Measurements from ENCODE around the gene CCP110.

The CCP110 gene

DNA sequence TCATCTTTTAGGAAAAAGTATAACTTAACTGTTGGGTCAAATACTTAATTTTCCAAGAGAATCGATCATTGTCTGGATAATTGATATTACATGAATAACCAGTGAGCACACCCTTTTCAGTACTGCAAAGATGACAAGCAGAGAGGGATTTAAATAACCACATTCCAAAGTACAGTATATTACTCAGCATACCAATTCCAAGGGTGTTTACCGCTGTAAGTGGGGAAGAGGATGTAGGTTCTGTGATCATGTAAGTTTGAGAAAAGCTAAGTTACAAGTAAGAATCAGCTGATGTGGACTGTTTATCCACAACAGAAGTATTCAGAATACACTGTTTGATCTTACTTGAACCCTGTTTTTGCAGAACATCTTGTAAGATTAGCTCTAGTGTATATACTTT is 8.0 kb upstream of the CCP110 start:
- Histone ChIP-seq H3K36me3 (ENCODE audit: insufficient read depth, low read length) (peaks cover 26% of the 10 kb centered on the region), H3K9me3 (ENCODE audit: low read length) (no peaks in the 10 kb centered on the region), H3K4me1 (ENCODE audit: insufficient read depth, low read length) (peaks cover 20% of the 10 kb centered on the region), H3K27ac (ENCODE audit: low read depth, low read length) (no peak overlapping the region), H3K27me3 (ENCODE audit: control insufficient read depth in 1 of 2, insufficient read depth in 2 of 2, low read length in 2 of 2) (no peaks in the 10 kb centered on the region), H3K4me3 (ENCODE audit: low read depth in 1 of 2, low read length in 2 of 2) (no peak overlapping the region), H3K9ac (ENCODE audit: low read length) (no peak overlapping the region)

DNA sequence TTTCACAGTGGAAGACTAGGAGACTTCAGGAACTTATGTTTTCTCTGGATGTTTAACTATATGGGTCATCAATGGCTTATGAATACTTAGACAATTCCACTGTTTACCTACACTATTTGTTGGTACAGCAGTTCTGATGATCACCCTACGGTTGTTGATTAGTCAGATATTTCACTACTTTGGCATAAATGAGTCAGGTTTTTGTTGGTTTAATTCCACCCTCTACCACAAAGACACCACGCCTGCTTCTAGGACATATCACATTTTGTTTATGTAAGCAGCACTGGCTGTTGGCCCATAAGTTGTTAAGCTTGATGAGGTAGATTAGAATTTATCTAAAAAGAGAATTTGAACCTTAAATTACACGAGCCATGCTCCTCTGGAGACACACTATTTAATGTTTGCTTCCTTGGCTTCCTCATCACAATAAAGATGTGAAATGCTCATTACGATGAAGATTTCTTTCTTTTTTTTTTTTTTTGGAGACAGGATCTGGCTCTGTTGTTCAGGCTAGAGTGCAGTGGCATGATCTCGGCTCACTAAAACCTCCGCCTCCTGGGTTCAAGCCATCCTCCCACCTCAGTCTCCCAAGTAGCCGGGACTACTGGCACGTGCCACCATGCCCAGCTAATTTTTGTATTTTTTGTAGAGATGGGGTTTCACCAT is 6.2 kb upstream of the CCP110 start:
- Histone ChIP-seq H3K36me3 (ENCODE audit: insufficient read depth, low read length) (peaks cover 26% of the 10 kb centered on the region), H3K9ac (ENCODE audit: low read length) (no peak overlapping the region), H3K4me3 (ENCODE audit: low read depth in 1 of 2, low read length in 2 of 2) (no peak overlapping the region), H3K27me3 (ENCODE audit: control insufficient read depth in 1 of 2, insufficient read depth in 2 of 2, low read length in 2 of 2) (no peaks in the 10 kb centered on the region), H3K27ac (ENCODE audit: low read depth, low read length) (no peak overlapping the region), H3K4me1 (ENCODE audit: insufficient read depth, low read length) (peaks cover 29% of the 10 kb centered on the region), H3K9me3 (ENCODE audit: low read length) (no peaks in the 10 kb centered on the region)

DNA sequence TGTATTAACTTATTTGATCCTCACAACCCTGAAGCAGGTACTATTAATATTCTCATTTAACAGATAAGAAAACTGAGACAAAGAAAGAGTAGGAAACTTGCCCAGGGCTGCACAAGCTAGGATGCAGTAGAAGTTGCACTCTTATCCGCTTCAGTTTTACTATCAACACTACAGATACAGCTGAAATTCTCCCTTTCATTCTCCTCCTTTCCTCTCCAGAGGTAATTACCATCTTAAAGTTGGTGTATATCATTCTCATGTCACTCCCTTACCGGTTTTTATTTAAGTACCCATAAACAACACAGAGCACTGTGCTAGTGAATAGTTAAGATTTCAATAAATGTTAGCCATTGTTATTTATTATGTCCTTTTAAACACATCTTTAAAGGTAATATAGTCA is 5.4 kb upstream of the CCP110 start:
- no peak overlapping the region for H3K9ac ChIP-seq (ENCODE audit: low read length)
- H3K27ac ChIP-seq (ENCODE audit: low read depth, low read length): no peak overlapping the region
- peaks cover 33% of the 10 kb centered on the region for H3K4me1 ChIP-seq (ENCODE audit: insufficient read depth, low read length)

GRCh38 chr16:19520861-19521331 is 2.8 kb upstream of the CCP110 start:
- H3K9me3 ChIP-seq (ENCODE audit: low read length): no peaks in the 10 kb centered on the region
- peak overlapping the region; percentile 76 to 77 for H3K4me3 ChIP-seq (ENCODE audit: low read depth in 1 of 2, low read length in 2 of 2)
- peak overlapping the region; percentile 88 for H3K9ac ChIP-seq (ENCODE audit: low read length)
- H3K27ac ChIP-seq (ENCODE audit: low read depth, low read length): peak overlapping the region; percentile 93
- peaks cover 12% of the 10 kb centered on the region for H3K36me3 ChIP-seq (ENCODE audit: insufficient read depth, low read length)
- peaks cover 44% of the 10 kb centered on the region for H3K4me1 ChIP-seq (ENCODE audit: insufficient read depth, low read length)
- no peaks in the 10 kb centered on the region for H3K27me3 ChIP-seq (ENCODE audit: control insufficient read depth in 1 of 2, insufficient read depth in 2 of 2, low read length in 2 of 2)

More for the DNA sequence above, 5.4 kb upstream of the CCP110 start:
- H3K9me3 ChIP-seq (ENCODE audit: low read length): no peaks in the 10 kb centered on the region
- H3K27me3 ChIP-seq (ENCODE audit: control insufficient read depth in 1 of 2, insufficient read depth in 2 of 2, low read length in 2 of 2): no peaks in the 10 kb centered on the region
- H3K4me3 ChIP-seq (ENCODE audit: low read depth in 1 of 2, low read length in 2 of 2): no peak overlapping the region
- H3K36me3 ChIP-seq (ENCODE audit: insufficient read depth, low read length): peaks cover 24% of the 10 kb centered on the region

- Histone ChIP-seq H3K4me1 (ENCODE audit: insufficient read depth, low read length) (peaks cover 44% of the 10 kb centered on the region), H3K4me3 (ENCODE audit: low read depth in 1 of 2, low read length in 2 of 2) (peak within 1 kb of the TSS; percentile 76 to 77), H3K9me3 (ENCODE audit: low read length) (no peaks in the 10 kb centered on the region), H3K9ac (ENCODE audit: low read length) (peak within 1 kb of the TSS; percentile 88), H3K36me3 (ENCODE audit: insufficient read depth, low read length) (peaks cover 4% of the 10 kb centered on the region), H3K27ac (ENCODE audit: low read depth, low read length) (peak within 1 kb of the TSS; percentile 93), H3K27me3 (ENCODE audit: control insufficient read depth in 1 of 2, insufficient read depth in 2 of 2, low read length in 2 of 2) (no peaks in the 10 kb centered on the region)
Measured at GRCh38 chr16:19521471-19522396, 2.0 kb upstream of the CCP110 start, which contains the start of gene GDE1. Gene GDE1 (minus strand): TSS chr16:19522098. CDS start chr16:19521964, 134 bp downstream.

- H3K4me3 ChIP-seq (ENCODE audit: low read depth in 1 of 2, low read length in 2 of 2): peak overlapping the region in 1 of 2 donors; percentile 77
- H3K36me3 ChIP-seq (ENCODE audit: insufficient read depth, low read length): no peaks in the 10 kb centered on the region
- peak overlapping the region; percentile 93 for H3K27ac ChIP-seq (ENCODE audit: low read depth, low read length)
- H3K27me3 ChIP-seq (ENCODE audit: control insufficient read depth in 1 of 2, insufficient read depth in 2 of 2, low read length in 2 of 2): no peaks in the 10 kb centered on the region
- no peaks in the 10 kb centered on the region for H3K9me3 ChIP-seq (ENCODE audit: low read length)
- H3K4me1 ChIP-seq (ENCODE audit: insufficient read depth, low read length): peaks cover 44% of the 10 kb centered on the region
- H3K9ac ChIP-seq (ENCODE audit: low read length): no peak overlapping the region
Measured at GRCh38 chr16:19522397-19522732, 1.4 kb upstream of the CCP110 start.

GRCh38 chr16:19522760-19523159 is 982 bp upstream of the CCP110 start:
- Histone ChIP-seq H3K27me3 (ENCODE audit: control insufficient read depth in 1 of 2, insufficient read depth in 2 of 2, low read length in 2 of 2) (no peaks in the 10 kb centered on the region), H3K9me3 (ENCODE audit: low read length) (no peaks in the 10 kb centered on the region), H3K4me3 (ENCODE audit: low read depth in 1 of 2, low read length in 2 of 2) (no peak overlapping the region), H3K4me1 (ENCODE audit: insufficient read depth, low read length) (peaks cover 44% of the 10 kb centered on the region), H3K9ac (ENCODE audit: low read length) (no peak overlapping the region), H3K36me3 (ENCODE audit: insufficient read depth, low read length) (no peaks in the 10 kb centered on the region), H3K27ac (ENCODE audit: low read depth, low read length) (no peak overlapping the region)

DNA sequence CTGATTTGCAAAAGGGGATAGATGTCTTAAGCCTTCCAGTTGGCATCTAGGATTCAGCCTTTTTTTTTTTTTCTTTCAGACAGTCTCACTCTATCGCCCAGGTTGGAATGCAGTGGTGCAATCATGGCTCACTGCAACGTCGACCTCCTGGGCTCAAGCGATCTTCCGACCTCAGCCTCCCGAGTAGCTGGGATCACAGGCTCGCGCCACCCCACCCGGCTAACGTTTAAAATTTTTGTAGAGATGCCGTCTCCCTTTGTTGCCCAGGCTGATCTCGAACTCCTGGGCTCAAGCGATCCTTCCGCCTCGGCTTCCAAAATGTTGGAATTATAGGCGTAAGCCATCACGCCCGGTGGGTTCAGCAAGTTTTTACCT is 571 bp upstream of the CCP110 start:
- Histone ChIP-seq H3K4me1 (ENCODE audit: insufficient read depth, low read length) (peaks cover 44% of the 10 kb centered on the region), H3K36me3 (ENCODE audit: insufficient read depth, low read length) (no peaks in the 10 kb centered on the region), H3K9ac (ENCODE audit: low read length) (no peak overlapping the region), H3K9me3 (ENCODE audit: low read length) (no peaks in the 10 kb centered on the region), H3K27ac (ENCODE audit: low read depth, low read length) (no peak overlapping the region), H3K27me3 (ENCODE audit: control insufficient read depth in 1 of 2, insufficient read depth in 2 of 2, low read length in 2 of 2) (no peaks in the 10 kb centered on the region), H3K4me3 (ENCODE audit: low read depth in 1 of 2, low read length in 2 of 2) (no peak overlapping the region)

DNA sequence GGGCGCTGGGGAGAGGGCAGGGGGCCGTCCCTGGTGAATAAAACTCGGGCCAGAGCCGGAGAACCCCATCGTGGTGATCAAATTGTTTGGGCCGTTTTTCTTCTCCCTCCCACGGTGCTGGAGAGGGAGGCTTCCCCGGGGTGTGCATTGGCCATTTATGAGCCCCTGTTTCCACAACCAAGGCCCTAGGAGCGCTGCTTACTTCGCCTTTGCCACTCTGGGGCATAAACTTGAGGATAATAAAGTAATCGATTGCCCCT is 544 bp downstream of the CCP110 start:
- H3K27ac ChIP-seq (ENCODE audit: low read depth, low read length): peak overlapping the region; percentile 80
- no peaks in the 10 kb centered on the region for H3K9me3 ChIP-seq (ENCODE audit: low read length)
- peak overlapping the region; percentile 45 for H3K9ac ChIP-seq (ENCODE audit: low read length)
- no peaks in the 10 kb centered on the region for H3K36me3 ChIP-seq (ENCODE audit: insufficient read depth, low read length)
- H3K4me3 ChIP-seq (ENCODE audit: low read depth in 1 of 2, low read length in 2 of 2): peak overlapping the region; percentile 80 to 100
- no peaks in the 10 kb centered on the region for H3K27me3 ChIP-seq (ENCODE audit: control insufficient read depth in 1 of 2, insufficient read depth in 2 of 2, low read length in 2 of 2)
- peaks cover 37% of the 10 kb centered on the region for H3K4me1 ChIP-seq (ENCODE audit: insufficient read depth, low read length)

DNA sequence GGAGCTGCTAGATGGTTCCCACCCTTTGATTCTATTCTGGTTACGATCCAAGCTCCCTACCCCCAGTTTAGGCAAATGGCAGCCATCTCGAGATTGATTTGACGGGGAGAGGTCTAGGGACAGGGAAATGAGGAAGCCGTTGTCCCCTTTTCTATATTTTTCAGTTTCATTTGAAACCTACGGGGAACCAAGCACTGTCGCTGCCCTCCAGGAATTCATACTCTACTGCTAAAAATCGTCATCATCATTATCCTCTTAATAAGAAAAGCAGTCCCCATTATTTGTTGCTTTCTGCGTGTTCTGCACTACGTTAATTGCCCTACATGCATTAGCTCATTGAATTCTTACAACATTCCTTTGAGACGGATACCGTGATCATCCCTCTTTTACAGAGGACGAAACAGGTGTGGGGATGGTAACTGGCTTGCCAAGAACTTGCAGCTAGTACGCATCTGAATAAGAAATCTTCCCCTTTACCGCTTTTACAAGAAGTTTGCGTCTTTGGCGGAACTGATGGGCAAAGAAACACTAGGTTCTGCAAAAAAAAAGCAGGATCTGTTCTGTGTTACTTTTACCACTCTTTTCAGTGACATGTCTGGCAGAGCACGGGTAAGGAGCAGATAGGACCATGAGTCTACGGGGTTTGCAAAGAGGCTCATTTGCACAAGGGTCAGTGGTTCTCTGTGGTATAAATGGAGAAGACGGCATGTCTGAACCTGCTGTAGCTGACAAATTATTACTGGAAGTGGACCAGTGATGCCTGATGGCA is 1.1 kb downstream of the CCP110 start:
- peak overlapping the region; percentile 80 for H3K27ac ChIP-seq (ENCODE audit: low read depth, low read length)
- H3K9ac ChIP-seq (ENCODE audit: low read length): peak overlapping the region; percentile 45
- H3K4me1 ChIP-seq (ENCODE audit: insufficient read depth, low read length): peaks cover 34% of the 10 kb centered on the region

DNA sequence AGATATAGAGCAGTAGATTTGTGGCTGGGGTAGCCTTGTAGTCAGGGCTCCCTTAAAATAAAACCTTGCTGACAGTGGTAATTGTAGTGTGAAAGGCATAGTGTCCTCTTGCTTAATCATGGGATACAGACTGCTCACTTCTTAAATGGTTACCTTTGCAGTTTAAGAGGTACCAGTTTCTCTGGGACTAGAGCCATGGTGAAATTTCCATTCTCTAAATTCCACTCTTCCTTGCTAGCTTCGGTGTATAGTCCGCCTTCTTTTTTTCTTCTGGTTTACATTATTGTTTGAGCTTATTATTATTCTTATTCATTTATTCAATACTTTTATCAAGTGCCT is 1.6 kb downstream of the CCP110 start:
- Histone ChIP-seq H3K9ac (ENCODE audit: low read length) (no peak overlapping the region), H3K36me3 (ENCODE audit: insufficient read depth, low read length) (peaks cover 5% of the 10 kb centered on the region), H3K27me3 (ENCODE audit: control insufficient read depth in 1 of 2, insufficient read depth in 2 of 2, low read length in 2 of 2) (no peaks in the 10 kb centered on the region), H3K27ac (ENCODE audit: low read depth, low read length) (no peak overlapping the region), H3K4me3 (ENCODE audit: low read depth in 1 of 2, low read length in 2 of 2) (peak overlapping the region in 1 of 2 donors; percentile 80), H3K4me1 (ENCODE audit: insufficient read depth, low read length) (peaks cover 28% of the 10 kb centered on the region), H3K9me3 (ENCODE audit: low read length) (no peaks in the 10 kb centered on the region)

More for the DNA sequence above, 1.1 kb downstream of the CCP110 start:
- H3K36me3 ChIP-seq (ENCODE audit: insufficient read depth, low read length): peaks cover 2% of the 10 kb centered on the region
- peak overlapping the region; percentile 80 to 100 for H3K4me3 ChIP-seq (ENCODE audit: low read depth in 1 of 2, low read length in 2 of 2)
- H3K27me3 ChIP-seq (ENCODE audit: control insufficient read depth in 1 of 2, insufficient read depth in 2 of 2, low read length in 2 of 2): no peaks in the 10 kb centered on the region
- no peaks in the 10 kb centered on the region for H3K9me3 ChIP-seq (ENCODE audit: low read length)

Measured in muscle layer of colon (tissue), 2 donors.